ENCODE measurements around the gene ZNF268.

- TF ChIP-seq, protein P1, sequence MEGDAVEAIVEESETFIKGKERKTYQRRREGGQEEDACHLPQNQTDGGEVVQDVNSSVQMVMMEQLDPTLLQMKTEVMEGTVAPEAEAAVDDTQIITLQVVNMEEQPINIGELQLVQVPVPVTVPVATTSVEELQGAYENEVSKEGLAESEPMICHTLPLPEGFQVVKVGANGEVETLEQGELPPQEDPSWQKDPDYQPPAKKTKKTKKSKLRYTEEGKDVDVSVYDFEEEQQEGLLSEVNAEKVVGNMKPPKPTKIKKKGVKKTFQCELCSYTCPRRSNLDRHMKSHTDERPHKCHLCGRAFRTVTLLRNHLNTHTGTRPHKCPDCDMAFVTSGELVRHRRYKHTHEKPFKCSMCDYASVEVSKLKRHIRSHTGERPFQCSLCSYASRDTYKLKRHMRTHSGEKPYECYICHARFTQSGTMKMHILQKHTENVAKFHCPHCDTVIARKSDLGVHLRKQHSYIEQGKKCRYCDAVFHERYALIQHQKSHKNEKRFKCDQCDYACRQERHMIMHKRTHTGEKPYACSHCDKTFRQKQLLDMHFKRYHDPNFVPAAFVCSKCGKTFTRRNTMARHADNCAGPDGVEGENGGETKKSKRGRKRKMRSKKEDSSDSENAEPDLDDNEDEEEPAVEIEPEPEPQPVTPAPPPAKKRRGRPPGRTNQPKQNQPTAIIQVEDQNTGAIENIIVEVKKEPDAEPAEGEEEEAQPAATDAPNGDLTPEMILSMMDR (IDR thresholded peaks at IDR 0.05; ENCODE audit: low read depth, low read length, missing input control) = no peak
- no peak for TF ChIP-seq FOXA1 (IDR thresholded peaks at IDR 0.05)
- no peak for TF ChIP-seq YY1 (IDR thresholded peaks at IDR 0.05)
- TF ChIP-seq, protein P2, sequence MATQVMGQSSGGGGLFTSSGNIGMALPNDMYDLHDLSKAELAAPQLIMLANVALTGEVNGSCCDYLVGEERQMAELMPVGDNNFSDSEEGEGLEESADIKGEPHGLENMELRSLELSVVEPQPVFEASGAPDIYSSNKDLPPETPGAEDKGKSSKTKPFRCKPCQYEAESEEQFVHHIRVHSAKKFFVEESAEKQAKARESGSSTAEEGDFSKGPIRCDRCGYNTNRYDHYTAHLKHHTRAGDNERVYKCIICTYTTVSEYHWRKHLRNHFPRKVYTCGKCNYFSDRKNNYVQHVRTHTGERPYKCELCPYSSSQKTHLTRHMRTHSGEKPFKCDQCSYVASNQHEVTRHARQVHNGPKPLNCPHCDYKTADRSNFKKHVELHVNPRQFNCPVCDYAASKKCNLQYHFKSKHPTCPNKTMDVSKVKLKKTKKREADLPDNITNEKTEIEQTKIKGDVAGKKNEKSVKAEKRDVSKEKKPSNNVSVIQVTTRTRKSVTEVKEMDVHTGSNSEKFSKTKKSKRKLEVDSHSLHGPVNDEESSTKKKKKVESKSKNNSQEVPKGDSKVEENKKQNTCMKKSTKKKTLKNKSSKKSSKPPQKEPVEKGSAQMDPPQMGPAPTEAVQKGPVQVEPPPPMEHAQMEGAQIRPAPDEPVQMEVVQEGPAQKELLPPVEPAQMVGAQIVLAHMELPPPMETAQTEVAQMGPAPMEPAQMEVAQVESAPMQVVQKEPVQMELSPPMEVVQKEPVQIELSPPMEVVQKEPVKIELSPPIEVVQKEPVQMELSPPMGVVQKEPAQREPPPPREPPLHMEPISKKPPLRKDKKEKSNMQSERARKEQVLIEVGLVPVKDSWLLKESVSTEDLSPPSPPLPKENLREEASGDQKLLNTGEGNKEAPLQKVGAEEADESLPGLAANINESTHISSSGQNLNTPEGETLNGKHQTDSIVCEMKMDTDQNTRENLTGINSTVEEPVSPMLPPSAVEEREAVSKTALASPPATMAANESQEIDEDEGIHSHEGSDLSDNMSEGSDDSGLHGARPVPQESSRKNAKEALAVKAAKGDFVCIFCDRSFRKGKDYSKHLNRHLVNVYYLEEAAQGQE (IDR thresholded peaks at IDR 0.05) = no peak
- TF ChIP-seq JUND (IDR thresholded peaks at IDR 0.05) = no peak
- TF ChIP-seq TAF1 (conservative IDR thresholded peaks at IDR 0.05) = no peak
- TF ChIP-seq, protein P3, sequence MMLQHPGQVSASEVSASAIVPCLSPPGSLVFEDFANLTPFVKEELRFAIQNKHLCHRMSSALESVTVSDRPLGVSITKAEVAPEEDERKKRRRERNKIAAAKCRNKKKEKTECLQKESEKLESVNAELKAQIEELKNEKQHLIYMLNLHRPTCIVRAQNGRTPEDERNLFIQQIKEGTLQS (IDR thresholded peaks at IDR 0.05) = no peak
- TF ChIP-seq, protein P4, sequence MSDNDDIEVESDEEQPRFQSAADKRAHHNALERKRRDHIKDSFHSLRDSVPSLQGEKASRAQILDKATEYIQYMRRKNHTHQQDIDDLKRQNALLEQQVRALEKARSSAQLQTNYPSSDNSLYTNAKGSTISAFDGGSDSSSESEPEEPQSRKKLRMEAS (IDR thresholded peaks at IDR 0.05) = no peak
- TF ChIP-seq RAD21 (IDR thresholded peaks at IDR 0.05) = no peak
- no peak for TF ChIP-seq SP1 (IDR thresholded peaks at IDR 0.05)
- no peak for TF ChIP-seq EGR1 (IDR thresholded peaks at IDR 0.05; ENCODE audit: low read depth in 2 of 2)
Observed at GRCh38 chr12:133220521-133220920, 39.2 kb downstream of the ZNF268 start.

Measured in liver (tissue), 3 donors.